NCI-H524 treated with DMSO at 0.1 percent for 48 hours (cell line): ENCODE results near the gene SLC17A4.

Source experiments
- DNase-seq: peaks from one replicate; lab custom pipeline; 2025; lab: John Stamatoyannopoulos, UW

SLC17A4 gene, protein sequence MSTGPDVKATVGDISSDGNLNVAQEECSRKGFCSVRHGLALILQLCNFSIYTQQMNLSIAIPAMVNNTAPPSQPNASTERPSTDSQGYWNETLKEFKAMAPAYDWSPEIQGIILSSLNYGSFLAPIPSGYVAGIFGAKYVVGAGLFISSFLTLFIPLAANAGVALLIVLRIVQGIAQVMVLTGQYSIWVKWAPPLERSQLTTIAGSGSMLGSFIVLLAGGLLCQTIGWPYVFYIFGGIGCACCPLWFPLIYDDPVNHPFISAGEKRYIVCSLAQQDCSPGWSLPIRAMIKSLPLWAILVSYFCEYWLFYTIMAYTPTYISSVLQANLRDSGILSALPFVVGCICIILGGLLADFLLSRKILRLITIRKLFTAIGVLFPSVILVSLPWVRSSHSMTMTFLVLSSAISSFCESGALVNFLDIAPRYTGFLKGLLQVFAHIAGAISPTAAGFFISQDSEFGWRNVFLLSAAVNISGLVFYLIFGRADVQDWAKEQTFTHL

DNA sequence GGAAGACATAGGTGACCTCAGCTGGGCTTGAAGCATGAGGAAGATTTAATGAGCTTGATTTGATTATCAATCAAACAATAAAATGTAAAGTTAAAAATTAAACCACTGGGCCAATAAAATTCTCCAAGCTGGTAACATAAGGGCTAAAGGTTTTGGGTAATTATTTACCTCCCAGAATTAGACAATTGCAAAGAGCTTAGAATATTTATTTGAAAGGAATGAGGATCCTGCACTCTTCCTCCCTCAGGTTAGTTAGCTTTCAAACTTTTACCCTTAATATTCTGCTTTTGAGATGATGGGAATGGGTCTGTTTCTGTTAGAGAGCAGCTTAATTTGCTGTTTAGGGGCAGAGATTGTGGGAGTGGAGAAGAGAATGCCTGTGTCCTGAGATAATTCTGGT is at the start of gene SLC17A4:
TSS of gene SLC17A4 (plus strand) at position 208 of the 400 bp plus-strand sequence. CDS start 7,221 bp downstream, outside the sequence.
- DNase-seq = no peak

DNA sequence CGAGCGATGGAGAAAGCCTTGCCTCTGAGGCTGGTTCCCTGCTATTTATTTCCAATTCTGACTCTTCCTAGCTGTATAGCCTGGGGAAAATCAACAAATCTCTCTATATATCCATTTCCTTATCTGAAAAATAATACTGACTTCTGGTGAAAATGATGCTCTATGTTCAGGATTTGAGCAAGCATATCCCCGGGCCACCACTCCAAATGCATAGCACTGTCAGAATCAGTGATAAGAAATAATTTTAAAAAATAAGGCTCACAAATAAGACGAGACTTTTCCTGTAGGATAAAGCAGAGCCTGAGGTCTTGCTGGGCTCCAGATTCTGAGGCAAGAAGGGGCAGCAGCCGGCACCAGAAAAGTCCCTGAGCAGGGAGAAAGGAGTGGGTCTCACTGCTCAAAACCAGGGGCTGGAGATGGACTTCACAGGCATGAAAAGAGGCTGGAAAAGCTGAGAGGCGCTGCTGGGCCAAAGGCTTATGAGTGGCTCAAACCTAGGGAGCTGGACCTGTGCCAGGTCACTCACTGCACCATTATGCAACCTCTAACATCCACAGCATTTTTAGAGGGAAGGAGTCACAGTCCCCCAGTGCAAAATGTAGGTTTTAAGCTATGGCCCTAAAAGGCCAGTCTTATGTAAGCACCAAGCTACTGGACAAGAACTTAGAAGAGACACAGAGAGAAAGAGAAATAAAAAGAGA is 48.1 kb upstream of the SLC17A4 start:
- DNase-seq = no peak

DNA sequence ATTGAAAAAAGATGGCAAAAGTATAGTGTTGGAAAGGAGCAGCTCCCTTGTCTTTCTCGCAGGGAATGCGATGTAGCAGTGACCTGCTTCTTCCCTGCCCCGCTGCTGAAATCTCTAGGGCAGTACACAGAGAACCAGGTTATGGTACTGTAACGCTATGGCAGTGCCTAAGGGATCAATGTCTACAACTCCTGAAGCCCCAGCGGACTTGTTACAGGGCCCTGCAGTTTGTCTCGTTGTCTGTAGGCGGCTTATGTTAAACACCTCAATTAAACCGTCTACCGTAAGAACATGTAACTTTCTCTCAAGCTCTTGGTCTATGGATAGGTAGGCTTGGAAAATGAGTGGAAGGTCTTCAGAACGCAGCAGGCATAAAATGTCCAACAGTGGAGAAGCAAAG is 44.8 kb upstream of the SLC17A4 start:
- no peak for DNase-seq

DNA sequence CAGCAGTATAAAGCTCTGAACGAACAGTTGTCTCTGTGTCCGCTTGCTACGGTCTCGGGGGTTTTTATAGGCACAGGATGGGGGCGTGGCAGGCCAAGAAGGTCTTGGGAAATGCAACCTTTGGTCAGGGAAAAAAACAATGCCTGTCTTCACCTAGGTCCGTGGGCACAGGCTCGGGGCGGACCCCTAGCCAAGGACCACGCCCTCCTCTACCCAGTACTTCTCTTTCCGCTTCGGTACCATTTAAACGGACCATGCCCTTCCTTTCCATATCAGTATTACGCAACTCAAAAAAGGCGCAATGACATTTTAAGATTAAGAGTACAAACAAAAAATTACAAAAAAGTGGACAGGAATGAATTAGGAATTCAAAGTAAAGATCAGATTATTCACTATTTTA is 44.3 kb upstream of the SLC17A4 start:
- DNase-seq = no peak

DNA sequence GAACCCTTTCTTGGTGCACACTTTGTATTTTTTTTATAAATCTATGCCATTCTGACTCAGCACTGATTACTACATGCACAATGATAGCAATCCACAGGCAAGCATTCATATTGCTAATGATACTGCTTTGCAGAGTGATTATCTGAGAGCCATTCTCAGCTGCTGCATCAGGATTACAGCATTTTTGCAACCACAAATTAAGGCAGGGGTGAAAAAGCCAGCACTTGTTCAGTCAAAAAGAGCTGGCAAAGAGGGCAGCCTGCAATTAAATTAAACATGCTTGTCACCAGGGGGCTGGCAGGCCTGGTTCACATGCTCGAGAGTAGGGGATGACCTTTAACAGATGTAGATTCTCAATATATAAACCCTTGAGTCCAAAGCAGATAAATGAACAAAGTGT is 40.7 kb upstream of the SLC17A4 start:
- DNase-seq = no peak

DNA sequence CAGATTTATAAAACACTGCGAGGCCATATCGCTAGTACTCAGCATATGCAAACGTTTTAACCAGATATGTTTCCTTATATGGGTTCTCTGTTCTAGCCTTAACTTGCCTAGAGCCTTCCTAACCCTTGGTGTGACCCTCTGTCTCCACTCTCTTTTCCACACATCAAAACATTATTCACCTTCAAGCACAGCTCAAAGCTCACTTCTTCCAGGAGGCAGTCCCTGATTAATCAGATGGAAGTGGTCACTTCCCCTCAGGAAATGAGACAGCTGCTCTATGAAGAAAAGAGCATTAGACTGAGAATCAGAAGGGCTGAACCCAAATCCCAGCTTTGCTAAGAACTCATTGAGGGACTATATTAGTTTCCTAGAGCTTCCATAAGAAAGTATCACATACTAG is 39.8 kb upstream of the SLC17A4 start:
- DNase-seq = no peak

DNA sequence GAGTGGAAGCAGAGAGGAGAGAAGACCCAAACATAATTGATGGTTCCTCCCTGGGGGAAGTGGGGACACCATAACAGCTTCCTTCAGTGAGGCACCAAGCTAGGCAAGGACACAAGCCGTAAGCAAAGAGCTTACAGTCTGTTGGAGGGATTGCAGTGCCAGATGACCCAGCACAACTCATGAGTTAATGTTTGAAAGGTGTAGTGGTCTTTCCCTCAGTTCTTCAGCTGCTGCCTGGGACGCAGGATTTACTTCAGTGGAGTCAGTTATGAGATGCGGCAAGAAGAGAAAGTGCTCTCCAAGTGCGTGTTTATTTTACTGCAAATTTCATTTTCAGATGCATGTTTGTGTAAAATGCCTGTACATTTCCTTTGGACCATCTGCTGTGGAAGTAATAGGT is 38.7 kb upstream of the SLC17A4 start:
- DNase-seq = no peak

DNA sequence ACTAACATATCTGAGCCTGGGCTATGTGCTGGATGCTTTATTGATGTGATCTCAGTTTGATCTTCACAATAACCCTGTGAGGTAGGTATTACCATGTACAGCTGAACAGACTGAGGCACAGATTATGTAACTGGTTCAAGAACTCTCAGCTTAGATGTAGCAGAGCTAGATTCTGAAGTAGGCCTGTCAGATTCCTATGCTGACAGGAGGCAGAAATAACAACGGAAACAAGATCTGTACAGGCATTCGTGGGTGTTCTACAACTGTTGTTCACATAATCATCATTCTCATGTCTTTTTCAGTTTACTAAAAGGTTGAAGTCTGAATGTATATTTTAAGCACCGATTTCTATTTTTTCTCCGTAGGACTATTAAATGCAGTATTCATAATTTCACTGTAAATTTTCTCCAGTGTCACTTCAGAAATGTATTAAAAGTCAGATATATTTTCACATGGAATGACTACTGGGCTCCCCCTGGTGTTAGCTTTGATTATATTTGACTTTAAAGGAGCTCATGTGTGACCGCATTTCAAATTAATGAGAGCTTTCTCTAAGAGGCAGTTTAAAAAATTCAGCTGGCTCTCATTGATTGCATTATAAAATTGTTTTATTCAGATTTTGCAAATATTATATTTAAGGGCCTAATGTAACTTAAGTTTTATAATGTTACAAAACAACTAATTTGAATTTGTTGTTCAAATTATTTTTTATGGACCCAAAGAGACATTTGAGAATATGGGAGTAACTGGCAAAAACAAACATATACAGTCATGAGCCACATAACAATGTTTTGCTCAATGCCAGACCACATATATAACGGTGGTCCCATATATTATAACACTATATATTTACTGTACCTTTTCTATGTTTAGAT is 36.4 kb upstream of the SLC17A4 start:
- no peak for DNase-seq

DNA sequence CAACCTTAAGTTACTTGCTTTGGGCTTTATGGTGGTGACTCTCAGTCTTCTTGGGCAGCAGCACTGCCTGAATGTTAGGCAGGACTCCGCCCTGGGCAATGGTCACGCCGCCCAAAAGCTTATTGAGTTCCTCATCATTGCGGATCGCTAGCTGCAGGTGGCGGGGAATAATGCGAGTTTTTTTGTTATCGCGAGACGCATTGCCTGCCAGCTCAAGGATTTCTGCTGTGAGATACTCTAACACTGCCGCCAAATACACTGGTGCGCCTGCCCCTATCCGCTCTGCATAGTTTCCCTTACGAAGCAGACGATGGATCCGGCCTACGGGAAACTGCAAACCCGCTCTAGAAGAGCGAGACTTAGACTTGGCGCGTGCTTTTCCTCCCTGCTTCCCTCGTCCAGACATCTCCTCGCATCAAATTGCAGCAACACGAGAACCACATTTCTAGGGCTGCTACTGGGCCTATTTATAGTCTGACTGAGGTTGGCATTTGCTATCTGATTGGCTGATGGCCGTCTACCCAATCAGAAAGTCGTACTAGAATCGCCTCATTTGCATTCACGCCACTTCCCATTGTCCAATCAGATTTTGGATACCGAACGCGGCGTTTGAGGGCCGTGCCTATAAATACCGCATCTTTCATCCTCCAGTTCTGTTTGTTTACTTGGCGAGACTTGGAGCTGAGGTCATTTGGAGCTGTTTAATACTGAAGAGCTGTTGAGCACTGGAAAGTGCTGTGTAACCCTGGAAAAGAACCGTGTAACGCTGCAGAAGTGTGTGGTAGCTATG is 28.2 kb upstream of the SLC17A4 start:
- DNase-seq = no peak

DNA sequence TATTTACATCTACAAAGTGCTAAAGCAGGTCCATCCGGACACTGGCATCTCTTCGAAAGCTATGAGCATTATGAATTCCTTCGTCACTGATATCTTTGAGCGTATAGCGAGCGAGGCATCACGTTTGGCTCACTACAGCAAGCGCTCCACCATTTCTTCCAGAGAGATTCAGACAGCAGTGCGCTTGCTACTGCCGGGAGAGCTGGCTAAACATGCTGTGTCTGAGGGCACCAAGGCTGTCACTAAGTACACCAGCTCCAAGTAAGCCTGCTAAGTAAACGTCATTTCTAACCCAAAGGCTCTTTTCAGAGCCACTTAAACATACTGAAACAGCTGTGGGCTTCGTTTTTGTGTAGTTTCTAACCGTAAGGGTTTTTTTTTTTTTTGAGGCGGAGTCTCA is 27.5 kb upstream of the SLC17A4 start:
- DNase-seq = no peak

DNA sequence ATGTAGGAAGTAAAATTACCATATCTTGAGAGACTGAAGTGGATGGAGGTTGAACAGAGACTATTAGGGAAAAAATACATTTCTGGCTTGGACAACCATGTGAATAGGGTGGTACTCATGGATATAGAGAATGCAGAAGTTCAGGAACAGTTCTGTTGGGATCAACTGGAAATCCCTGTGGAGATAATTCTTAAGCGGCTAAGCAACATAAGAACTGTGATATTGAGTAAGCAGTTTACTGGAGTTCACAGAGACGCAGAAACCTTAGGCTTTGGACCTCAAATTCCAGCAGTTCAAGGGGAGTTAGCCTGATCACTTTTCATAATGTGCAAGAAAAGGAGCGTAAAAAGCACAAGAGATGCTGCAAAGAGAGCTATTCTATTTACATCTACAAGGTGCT is 23.6 kb upstream of the SLC17A4 start:
- no peak for DNase-seq

DNA sequence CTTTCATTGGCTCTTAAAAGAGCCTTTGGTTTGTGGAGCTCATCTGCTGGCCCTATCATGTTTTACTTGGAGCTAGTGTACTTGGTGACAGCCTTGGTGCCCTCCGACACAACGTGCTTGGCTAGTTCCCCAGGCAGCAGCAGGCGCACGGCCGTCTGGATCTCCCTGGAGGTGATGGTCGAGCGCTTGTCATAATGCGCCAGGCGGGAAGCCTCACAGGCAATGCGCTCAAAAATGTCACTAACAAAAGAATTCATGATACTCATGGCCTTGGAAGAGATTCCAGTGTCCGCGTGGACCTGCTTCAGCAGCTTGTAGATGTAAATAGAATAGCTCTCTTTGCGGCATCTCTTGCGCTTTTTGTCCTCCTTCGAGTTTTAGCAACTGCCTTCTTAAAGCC is 22.8 kb upstream of the SLC17A4 start:
- DNase-seq = no peak

DNA sequence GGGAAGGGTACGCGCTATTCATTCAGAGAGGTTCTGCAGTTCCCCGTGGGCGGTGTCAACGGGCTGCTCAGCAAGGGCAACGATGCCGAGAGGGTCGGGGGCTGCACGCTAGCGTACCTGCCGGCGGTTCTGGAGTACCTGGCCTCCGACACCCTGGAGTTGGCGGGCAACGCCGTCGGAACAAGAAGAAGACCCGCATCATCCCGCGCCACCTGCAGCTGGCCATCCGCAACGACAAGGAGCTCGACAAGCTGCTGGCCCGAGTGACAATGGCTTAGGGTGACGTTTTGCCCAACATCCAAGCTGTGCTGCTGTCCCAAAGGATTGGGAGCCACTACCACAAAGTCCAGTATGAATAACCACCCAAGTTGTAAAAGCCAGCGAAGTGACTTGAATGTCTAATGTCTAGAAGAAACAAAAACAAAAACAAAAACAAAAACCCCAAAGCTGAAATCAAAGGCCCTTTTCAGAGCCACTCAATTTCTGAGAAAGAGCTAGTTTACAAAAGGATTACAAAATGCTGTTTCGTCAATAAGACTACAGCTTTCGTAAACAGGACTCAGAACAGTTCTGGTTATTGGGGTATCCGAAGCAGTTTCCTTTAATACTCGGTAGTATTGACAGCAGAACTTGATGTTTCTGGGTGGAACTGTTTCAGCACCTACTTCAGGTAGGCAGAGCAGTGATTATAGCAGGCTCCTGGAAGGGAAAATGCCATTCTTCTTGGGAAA is 21.9 kb upstream of the SLC17A4 start:
- DNase-seq = no peak

DNA sequence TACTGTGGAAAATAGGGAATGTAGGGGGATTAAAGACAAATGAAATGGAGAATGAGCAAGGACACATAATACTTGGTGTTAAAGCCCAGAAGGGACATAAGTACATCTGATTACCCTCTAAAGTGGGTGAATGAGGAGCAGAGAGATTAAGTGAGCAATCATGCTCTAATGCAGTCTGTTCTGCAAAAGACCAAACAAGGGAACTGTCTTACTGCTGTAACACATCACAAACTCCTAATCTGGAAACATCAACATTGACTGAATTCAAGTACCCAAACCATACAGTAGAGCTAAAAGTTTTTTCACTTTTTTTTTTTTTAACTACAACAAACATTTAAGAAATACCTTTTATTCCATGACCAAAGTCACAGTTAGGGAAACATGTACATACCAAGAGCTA is 19.3 kb upstream of the SLC17A4 start:
- peak; percentile 81 for DNase-seq

DNA sequence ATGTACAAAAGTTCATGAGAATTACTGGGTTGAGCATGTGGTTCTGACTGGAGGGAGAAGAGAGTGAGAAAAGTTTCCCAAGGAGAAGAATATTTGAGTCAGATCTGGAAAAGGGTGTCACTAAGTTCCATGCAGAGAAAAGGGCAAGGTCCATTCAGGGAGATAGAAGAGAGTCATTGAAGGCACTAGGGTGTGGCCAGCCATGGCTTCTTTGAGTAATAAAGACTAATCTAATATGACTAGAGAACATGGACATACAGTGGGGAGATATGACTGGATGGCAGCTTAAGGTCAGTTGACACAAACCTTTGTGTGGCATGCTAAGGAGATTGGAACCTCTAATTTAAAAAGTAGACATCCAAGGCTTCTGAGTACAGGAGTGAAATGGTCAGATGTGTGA is 10.7 kb upstream of the SLC17A4 start:
- no peak for DNase-seq

DNA sequence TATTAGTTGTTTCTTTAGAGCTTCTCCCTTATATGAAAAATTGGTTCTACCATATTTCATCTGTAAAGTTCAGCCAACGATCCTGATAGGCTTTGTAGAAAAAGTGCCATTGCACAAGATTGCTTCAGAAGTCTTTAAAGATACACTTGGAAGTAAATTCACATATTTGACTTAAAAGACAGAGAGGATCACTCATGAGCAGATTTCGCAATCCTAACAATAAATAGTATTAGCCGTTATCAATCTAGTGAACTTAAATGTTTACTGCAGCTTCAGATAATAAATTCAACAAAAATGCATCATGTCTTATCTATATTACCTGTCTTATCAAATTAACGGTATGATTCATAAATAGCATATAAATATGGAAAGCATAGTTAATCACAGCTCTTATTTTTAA is 8.7 kb upstream of the SLC17A4 start:
- DNase-seq = no peak

DNA sequence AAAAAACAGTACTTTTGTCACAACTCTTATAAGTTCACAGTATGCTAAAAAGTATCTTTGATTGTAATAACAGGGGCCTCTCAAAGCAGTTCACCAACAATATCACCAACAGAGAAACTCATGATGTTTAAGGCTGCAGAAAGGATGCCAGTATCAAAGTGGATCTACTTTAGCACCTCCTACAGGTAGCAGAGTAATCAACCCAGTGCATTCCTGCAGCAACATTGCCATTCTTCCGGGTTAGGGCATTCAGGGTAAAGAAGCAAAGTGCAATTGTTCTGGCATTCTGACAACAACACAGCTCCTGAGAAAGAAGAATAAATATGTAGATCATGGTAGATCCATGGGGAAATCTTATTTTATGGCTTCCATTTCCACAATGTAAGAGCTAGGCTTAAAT is 7.6 kb upstream of the SLC17A4 start:
- no peak for DNase-seq

DNA sequence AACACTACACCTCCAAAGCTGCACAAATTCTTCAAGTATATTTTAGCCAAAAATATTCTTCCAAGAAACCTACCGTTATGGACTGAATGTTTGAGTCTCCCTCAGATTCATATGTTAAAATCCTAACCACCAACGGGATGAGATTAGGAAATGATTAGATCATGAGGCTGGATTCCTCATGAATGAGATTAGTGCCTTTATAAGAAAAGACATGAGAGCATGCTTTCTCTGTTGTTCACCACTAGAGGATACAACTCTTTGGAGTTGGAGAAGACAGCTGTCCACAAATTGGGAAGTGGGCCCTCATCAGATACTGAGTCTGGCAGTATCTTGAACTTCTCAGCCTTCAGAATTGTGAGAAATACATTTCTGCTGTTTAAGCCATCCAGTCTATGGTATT is 7.1 kb upstream of the SLC17A4 start:
- no peak for DNase-seq

DNA sequence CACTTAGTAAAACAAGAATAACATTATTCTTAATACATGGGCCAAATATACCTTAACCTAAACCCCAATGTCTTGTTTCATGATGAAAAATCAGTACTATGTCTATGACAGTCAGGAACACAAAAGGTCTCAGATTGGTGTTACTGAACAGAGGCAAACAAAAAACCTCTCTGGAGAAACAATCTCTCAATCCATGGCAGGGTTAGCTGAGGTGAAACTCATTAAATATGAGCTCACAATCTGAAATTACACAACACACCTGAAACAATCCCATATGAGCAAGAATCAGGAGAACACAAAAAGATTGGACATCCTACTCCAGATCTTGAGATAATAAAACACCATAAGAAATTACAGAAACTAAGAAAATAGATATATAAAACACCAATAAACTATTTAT is 6.5 kb upstream of the SLC17A4 start:
- DNase-seq = no peak

DNA sequence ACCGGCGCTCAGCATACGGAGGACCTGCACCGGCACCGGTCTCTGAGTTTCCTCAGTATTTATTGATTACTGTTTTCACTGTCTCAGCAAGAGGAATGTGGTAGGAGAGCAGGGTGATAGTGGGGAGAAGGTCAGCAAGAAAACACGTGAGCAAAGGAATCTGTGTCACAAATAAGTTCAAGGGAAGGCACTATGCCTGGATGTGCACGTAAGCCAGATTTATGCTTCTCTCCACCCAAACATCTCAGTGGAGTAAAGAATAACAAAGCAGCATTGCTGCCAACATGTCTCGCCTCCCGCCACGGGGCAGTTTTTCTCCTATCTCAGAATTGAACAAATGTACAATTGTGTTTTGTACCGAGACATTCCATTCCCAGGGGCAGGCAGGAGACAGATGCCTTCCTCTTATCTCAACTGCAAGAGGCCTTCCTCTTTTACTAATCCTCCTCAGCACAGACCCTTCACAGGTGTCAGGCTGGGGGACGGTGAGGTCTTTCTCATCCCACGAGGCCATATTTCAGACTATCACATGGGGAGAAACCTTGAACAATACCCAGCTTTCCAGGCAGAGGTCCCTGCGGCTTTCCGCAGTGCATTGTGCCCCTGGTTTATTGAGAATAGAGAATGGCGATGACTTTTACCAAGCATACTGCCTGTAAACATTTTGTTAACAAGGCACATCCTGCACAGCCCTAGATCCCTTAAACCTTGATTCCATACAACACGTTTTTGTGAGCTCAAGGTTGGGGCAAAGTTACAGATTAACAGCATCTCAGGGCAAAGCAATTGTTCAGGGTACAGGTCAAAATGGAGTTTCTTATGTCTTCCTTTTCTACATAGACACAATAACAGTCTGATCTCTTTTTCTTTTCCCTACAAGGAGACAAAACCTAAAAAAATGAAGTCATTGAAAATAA is 5.7 kb upstream of the SLC17A4 start:
- DNase-seq = peak; percentile 50
